ENCODE measurements around the gene ZNF396.

The ZNF396 gene

DNA sequence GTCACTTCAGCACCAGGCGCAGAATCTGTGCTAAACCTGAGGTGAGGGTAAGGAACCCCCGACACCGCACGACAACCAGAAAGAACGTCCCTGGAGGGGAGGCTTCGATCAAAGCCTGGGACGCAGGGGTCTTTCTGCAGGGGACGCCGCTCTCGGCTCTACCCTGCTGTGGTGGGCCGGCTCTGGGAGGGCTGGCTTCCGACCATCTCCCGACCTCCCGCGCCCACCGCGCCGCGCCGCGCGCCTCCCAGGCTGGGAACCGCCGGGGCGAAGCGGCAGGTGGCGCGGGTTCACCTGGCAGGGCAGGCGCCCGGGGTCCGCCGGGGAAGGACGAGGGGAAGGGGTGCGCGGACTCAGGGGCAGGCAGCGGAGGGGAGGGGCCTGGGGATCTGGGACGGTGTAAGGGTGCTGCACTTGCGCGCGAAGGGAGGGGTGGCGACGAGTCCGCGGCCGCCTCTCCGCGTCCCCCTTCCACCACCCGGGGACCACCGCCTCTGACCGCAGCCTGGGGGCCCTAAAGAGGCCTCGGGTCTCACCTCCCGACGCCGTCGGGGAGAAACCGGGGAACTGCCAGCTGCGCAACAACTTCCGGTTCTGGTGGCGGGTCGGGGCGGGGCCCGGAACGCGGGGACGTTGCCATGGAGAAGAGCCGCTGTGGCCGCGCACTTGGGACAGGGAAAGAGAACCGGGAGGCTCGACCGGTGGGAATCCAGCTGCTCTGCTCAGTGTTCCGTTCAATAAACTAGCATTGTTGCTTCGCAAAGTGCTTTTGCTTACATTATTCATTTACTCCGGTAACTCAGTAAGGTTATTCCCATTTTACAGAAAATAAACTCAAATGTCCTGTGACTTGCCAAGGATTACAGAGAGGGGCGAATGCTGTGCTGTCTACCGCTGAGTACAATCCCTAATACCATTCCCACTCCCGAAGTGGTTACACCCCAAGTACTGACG lies at the start of gene ZNF396:
Gene ZNF396 (minus strand): TSS at position 596 of the 954 bp plus-strand sequence. CDS start 3,045 bp downstream, outside the sequence.
- peak; percentile 53 for DNase-seq

DNA sequence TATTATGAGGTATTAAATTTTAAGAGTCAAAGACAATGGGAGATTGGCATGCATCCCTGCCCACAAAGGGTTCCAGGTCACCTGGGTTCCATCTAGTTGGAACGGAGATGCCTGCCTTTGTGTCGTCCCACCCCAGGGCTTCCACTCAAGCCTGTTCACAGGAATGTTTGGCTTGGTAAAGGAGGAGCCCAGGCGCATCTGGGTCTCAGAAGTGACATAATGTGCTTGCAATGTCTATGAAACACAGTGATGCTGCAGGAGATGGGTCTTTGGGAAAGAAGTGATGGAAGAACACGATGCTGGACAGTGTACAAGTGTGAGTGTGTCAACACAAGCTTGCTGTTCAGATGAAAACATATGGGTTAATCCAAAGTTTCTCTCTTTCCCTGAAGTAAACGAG lies 49.6 kb upstream of the ZNF396 start:
- no peak for DNase-seq

DNA sequence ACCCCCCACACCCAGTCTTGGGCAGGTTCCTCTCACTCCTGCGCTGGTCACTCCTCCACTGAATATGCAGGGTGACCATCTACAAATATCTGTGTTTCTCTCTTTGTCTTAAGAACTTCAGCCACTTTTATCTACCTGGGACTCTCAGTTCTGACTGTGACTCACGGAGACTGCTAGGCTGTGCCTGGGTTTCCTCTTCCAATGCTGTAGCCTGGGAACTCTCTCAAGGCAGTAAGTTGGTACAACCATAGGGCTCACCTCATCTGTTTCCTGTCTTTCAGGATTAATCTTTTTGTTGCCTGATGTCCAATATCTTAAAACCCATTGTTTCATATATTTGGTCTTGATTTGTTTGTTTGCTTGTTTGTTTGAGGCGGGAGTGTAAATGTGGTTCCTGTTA lies 47.2 kb upstream of the ZNF396 start:
- DNase-seq, result no peak

DNA sequence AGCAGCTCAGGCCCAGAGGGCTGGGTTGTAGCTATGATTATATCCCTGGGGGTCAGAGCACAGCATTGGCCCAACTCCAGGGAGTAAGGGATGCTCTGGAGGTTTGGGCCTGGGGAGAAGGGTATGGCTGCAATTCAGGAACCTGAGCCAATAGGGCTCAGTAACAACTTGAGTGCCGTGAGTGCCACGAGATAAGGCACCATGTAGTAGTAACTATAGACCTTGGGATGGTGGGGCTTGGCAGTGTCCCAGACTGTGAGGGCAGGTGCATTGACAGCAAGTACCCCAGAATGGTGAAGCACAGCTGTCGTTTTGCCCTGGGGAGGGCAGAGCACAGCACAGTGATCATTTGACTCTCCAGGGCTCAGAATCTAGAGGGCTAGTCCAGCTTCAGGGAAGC lies 45.1 kb upstream of the ZNF396 start:
- no peak for DNase-seq

DNA sequence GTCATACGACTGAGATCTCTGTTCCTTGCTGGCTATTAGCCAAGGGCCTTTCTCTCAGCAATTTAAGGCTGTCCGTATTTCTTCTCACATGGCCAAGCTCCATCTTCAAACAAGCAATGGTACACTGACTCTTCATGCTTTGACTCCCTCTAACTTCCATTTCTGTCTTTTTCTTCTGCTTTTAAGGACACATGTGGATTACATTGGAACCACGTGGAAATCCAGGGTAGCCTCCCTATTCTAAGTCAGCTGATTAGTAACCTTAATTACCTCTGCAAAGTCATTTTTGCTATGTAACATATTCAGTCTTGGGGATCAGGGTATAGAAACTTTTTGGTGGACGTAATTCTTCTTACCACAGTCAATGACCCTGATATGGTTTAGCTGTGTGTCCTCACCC lies 41.5 kb upstream of the ZNF396 start:
- no peak for DNase-seq

DNA sequence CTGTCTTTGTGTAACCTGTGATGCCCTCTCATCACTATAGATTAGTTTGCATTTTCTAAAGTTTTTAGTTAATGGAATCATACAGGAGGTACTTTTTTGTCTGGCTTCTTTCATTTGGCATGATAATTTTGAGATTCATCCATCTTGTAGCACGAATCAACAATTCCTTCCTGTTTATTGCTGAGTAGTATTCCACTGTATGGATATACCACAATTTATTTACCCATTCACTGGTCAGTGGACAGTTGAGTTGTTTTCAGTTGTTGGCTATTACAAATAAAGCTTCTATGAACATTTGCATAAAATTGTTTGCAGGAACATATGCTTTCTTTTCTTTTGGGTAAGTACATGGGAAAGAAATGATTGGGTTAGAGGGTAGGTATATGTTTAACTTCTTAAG lies 40.1 kb upstream of the ZNF396 start:
- no peak for DNase-seq

DNA sequence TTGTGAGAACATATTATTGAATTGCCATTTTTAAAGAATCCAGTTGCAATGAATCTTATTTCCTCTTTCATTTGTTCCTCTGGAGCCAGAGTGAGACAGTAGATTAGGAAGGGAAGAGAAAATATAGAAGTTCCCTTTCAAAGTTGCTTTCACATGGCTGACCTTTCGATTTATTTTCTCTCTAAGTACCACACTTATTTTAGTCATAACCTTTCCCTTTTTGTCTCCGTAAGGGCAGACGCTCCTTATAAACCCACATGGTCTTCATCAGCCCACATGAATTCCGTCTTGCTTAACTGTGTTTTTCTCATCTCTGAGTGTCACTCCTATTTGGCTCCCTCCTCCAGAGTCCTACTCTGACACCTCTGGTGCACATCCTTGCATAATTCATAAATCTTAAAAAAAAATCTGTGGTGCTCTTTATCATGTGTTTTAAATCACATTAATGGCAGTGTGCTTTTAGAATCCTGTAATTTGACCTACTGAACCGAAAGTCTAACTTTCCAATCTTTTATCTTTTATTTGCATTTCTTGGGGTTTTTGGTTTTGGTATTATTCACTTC lies 38.5 kb upstream of the ZNF396 start:
- no peak for DNase-seq

DNA sequence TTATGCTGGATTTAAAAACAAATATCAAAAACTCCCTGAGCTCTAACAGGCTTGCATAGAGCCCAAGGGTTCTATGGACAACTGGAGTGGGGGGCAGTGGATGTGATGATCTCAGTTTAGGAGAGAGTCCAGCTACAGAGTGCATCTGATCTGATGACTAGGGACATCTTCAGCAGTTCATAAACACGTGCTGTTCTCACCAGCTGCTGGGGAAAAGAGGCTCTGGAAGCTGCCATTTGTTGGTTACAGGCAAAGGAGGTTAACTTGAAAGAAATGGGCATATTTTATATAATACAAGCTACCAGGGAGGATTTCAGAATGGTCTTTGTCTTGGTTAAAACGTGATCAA lies 36.0 kb upstream of the ZNF396 start:
- no peak for DNase-seq

DNA sequence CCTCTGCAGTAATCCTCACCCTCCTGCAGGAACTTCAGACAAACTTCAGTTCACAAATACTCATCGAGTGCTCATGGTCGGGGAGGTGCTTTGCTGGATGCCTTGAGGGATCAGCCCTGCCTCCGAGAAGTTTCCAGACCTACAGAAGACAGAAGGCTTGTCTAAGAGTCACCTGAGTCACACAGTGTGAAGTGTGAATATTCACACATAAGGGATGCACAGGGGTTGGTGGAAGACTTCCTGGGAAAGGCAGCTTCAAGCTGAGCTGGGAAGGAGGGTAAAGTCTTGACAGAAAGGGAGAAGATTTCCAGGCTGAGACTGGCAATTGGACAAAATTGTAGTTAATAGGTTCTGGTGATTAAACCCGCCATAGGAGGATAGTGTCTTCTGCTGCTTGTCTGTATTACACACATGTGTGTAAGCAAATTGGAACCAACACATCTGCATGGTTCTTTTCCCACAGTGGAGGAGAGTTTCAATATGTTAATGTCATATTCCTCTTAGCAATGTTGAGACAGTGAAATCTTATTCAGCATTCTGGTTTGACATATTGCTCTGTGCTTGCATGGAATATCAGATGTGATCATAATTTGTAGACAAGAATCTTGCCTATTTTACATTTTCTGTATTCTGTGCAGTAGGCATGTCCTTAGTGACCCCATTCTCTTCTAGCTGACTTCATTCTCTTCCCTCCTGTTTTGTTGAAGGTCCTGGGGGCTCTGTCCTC lies 34.7 kb upstream of the ZNF396 start:
- no peak for DNase-seq

DNA sequence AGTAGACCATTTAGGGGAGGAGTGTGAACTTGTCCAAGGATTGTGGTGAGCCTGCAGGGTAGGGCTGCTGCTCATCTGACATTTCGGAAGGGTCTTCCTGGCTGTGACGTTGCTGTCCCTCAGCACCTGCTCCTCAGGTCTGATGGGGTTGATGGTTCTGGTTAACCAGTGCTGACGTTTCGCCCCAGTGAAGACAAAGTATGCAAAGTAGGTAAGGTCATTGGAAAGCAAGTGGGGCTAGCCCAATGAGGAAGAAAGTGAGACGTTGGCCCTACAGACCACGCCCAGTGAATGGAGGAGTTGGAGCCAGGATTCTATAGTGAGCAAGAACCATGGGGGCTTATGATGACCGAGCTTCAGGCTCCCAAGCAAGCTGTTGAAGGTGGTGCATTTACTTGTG lies 33.4 kb upstream of the ZNF396 start:
- no peak for DNase-seq

DNA sequence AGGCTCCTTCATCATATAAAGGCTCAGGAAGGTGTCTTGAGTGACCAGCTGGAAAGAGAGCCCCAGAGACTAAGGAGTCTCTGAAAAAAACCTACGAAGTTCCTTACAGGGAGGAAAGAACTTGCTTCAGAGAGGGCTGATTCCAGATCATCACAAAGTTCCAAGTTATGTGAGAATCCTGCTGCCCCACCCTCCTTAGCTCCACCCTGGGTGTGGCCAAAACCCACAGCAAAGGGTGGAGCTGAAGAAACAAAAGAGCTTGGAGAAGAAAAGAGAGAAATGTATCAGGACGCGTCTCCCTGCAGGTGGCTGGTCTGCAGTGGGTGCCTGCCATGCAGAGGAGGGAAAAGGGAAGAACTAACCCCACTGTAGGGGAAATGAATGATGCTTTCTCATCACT lies 32.8 kb upstream of the ZNF396 start:
- DNase-seq, result no peak

DNA sequence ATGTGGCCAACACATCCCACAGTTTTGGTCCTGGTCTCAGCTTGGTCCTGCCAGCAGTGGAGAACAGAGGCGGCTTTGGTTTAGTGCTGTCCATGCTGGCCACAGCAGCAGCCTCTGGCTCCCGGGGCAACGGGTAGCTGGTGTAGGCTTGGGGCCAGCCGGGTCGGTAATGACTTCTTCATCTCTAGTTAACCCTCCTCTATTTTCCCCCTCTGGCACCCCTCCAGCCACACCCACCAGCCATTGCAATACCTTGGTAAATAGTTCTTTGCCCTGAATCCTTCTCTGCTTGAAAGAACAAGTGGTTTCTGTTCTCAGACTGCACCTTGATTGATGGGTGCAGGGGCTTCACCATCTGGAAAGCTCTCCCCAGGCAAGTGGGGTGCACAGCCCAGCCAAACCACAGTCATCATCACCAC lies 31.7 kb upstream of the ZNF396 start:
- no peak for DNase-seq

DNA sequence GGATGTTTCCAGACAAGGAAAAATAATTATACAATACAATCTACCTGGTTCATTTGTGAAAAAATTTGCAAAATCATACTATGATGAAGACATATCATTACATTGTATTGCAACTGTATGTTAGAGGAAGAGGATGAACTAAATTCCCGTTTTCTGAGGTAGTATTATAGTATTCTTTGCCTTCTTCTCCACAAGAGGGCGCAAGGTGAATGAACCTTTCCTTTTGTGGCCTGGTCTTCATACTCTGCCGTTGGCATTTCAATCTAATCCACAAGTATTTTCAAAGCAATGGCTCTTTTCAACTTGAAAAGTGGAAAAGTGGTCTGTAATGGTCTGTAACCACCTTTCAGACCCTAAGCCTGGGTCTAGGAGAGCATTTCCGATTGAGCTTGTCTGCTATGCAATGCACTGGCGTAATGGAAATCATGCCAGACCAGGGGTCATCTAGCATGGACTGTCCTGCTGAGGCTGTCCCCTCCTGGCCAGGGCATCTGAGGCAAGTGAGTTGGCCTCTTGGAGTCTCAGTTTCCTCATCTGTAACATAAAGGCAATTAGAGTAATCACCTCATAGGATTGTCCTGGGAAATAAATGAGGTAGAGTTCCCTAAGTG lies 30.8 kb upstream of the ZNF396 start:
- DNase-seq, result peak; percentile 61

DNA sequence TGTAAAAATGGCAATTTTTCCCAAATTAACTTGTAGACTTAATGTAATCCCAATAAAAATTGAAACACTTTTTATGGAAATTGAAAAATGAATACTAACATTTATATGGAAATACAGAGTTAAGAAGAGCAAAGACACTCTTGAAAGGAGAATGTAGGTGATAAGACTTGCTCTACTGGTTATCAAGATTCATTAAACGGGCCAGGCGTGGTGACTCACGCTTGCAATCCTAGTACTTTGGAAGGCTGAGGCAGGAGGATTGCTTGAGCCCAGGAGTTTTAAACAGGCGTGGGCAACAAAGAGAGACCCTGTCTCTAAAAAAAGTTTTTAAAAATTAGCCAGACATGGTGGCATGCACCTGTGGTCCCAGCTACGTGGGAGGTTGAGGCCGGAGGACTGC lies 29.5 kb upstream of the ZNF396 start:
- no peak for DNase-seq

DNA sequence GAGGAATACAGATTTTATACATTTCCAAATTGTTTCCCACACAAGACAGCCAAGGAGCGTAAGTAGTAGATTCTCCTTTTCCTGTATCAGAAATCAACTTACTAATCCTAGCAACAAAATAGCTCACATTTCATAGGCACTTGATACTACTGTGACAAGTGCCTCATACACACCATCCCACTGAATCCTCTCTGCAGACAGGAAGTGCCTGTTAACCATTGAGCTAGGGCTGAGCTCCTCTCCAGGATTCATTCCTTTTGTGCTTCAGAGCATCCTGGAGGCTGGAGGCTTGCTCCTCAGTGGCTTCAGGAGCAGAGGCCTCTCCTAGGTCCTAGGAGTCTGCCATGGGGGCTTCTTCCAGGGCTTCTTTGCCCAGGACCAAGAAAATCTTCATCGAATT lies 20.8 kb upstream of the ZNF396 start:
- no peak for DNase-seq

DNA sequence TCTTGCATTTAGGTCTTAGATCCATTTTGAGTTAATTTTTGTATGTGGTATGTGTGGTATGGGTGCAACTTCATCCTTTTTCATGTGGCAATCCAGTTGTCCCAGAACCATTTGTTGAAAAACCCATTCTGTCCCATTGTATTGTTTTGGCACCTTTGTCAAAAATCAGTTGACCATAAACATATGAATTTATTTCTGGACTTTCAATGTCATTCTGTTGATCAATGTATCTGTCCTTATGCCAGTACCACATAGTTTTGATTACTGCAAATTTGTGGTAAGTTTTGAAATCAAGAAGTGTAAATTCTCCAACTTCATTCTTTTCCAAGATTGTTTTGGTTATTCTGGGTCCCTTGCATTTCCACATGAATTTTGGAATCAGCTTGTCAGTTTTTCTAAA lies 16.6 kb upstream of the ZNF396 start:
- no peak for DNase-seq

DNA sequence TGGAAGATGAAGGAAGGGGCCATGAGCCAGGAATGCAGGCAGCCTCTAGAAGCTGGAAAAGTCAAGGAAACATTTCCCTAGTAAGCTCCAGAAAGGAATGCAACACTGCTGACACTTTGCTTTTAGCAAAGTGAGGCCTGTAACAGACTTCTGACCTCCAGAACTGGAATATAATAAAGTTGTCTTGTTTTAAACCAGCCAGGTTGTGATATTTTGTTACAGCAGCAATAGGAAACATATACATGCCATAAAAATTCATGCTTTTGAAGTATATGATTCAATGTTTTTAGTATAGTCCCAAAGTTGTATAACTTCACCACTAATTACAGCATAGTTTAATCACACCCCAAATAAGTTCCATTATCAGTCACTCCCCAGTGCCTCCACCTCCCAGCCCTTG lies 15.2 kb upstream of the ZNF396 start:
- no peak for DNase-seq

DNA sequence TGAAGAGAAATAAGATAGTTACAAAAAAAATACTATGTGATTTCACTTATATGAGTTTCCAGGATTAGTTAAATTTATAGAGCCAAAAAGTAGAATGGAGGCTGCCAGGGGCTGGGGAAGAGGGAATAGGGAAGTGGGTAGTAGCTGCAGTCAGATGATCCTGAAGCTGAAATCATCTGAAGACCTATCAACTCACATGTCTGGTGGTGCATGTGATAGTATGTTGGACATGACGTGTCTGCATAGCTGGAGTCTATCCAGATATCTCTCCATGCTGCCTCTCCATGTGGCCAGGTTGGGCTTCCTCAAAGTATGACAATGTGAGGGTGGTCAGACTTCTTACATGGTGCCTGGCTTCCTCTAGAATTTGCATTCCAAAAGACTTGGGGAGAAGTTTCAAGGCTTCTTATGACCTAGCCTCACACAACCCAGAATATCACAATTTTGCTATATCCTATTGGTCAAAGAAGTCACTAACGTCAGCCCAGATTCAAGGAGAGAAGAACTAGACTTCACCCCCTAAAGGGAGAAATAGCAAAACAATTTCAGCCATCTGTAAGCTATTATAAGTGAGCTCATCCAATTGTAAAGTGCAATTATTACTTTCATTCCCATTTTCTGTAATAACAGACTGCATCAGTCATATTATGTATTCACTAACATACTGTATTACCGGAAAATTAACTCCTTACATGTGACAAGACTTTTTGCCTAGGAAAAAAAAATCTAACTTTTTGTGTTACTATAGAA lies 14.0 kb upstream of the ZNF396 start:
- DNase-seq, result no peak

DNA sequence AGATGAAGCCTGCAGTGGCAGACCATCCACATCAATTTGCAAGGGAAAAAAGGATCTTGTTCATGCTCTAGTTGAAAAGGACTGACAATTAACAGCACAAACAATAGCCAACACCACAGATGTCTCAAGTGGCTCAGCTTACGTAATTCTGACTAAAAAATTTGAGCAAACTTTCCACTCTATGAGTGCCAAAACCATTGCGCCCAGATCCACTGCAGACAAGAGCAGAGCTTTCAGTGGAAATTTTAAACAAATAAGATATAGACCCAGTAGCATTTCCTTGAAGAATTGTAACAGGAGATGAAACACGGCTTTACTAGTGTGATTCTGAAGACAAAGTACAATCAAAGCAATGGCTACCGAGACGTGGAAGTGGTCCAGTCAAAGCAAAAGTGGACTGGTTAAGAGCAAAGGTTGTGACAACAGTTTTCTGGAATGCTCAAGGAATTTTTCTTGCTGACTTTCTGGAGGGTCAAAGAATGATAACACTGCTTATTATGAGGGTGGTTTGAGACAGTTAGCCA lies 12.0 kb upstream of the ZNF396 start:
- no peak for DNase-seq

DNA sequence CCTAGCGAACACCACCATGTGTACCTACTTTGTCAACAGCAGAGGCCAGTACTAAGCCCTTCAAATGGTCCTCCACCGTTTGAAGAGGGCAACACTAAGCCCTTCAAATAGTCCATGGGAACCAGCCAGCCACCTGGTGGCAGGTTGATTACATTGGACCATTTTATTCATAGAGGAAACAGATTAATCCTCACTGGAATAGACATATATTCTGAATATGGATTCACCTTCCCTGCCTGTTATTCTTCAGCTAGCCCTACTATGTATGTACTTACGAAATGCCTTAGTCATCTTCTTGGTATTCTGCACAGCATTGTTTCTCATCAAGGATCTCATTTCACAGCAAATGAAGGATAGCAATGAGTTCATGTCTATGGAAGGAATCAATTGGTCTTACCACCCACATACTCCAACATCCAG lies 10.0 kb upstream of the ZNF396 start:
- no peak for DNase-seq

DNA sequence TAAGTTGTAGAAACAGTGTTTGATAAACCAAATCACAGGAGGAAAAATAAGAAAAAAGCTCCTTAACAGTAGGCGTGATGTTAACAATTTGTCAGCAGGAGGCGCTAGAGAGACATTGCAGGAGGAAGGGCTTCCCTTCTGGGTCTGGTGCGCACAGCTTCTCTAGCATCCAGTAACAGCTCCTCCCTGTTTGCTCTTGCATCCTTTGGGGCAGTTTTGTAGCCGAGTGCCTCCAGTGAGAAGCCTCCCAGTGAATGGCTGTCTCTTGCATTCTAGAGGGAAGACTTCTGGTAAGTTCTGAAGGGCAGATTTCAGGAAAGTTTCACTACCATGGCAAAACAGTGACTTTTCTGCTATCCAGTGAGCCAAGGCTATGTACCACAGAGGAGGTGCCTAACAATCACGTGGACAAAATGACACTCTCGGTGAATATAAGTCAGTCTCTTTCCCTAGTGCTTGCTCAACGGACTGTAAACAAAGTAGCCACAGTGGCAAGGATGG lies 9.5 kb upstream of the ZNF396 start:
- DNase-seq, result peak; percentile 44

DNA sequence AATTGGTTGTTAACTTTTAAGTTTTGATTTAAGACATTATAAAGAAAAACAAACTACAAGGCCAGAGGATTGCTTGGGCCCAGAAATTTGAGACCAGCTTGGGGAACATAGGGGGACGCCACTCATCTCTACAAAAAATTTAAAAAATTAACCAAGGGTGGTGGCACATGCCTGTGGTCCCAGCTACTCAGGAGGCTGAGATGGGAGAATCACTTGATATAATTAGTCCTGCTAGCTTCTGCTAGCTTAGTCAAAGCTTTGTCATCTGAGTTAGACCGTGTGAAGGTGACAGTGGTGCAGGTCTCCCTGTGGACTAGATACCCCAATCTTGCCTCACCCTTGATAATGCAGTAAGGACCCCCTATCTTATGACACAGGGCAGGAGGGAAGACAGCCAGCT lies 6.0 kb upstream of the ZNF396 start:
- DNase-seq, result no peak
